ENCODE data around the gene FGF21.

FGF21 gene

DNA sequence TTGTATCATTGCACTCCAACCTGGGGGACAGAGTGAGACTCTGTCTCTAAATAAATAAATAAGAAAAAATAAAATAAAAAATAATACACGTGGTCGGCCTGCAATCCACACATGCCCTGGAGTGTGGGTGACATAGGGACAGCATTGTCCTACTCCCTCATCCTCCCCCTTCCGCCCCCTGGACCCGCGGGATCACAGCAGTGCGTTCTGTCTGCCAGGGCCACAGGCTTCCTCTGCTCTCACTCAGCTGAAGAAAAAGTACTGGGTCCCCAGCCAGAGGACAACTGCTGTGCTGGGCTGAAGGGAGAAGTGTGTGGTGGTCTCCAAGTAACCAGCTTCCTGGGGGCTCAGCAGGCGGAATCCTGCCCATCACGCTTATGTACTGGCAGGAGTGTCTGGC is 49.2 kb downstream of the FGF21 start:
- TF ChIP-seq, protein P1, sequence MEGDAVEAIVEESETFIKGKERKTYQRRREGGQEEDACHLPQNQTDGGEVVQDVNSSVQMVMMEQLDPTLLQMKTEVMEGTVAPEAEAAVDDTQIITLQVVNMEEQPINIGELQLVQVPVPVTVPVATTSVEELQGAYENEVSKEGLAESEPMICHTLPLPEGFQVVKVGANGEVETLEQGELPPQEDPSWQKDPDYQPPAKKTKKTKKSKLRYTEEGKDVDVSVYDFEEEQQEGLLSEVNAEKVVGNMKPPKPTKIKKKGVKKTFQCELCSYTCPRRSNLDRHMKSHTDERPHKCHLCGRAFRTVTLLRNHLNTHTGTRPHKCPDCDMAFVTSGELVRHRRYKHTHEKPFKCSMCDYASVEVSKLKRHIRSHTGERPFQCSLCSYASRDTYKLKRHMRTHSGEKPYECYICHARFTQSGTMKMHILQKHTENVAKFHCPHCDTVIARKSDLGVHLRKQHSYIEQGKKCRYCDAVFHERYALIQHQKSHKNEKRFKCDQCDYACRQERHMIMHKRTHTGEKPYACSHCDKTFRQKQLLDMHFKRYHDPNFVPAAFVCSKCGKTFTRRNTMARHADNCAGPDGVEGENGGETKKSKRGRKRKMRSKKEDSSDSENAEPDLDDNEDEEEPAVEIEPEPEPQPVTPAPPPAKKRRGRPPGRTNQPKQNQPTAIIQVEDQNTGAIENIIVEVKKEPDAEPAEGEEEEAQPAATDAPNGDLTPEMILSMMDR (IDR thresholded peaks at IDR 0.05; ENCODE audit: insufficient read depth, low read depth, low read length, missing control alignments), result no peak
- DNase-seq (ENCODE audit: low read depth), result no peak
- H3K4me3 ChIP-seq (ENCODE audit: low read length), result no peak overlapping the region

DNA sequence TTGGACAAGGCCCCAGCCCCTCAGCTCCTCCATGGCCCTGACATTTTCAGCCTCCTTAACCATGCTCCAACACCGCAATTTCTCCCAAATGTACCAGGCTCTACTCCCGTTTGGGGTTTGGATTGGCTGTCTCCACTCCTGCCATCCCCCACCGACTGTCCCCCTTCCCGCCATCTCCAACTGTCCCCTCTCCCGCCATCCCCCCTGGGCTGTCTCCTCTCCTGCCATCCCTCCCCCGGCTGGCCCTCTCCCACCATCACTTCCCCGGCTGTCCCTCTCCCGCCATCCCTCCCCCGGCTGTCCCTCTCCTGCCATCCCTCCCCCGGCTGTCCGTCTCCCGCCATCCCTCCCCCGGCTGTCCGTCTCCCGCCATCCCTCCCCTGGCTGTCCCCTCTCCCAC is 50.1 kb downstream of the FGF21 start:
- no peak for DNase-seq (ENCODE audit: low read depth)

DNA sequence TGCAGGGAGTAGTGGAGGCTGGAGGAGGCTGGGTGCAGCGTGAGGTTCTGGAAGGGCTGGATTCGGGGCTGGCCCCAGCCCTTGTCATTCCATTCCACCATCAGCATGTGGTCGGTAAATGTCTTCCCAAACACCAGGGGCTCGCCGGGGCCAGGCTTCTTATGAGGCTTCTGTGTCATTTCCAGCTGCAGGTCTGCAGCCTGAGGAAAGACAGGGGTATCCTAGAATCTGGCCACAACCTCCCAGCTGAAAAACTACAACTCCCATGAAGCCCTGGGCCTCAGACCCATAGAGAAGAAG is 51.1 kb downstream of the FGF21 start:
- TF ChIP-seq, protein P1 (IDR thresholded peaks at IDR 0.05; ENCODE audit: insufficient read depth, low read depth, low read length, missing control alignments), result no peak
- H3K4me3 ChIP-seq (ENCODE audit: low read length), result no peak overlapping the region
- DNase-seq (ENCODE audit: low read depth), result no peak

More for the DNA sequence above, 50.1 kb downstream of the FGF21 start:
- TF ChIP-seq, protein P1 (IDR thresholded peaks at IDR 0.05; ENCODE audit: insufficient read depth, low read depth, low read length, missing control alignments), result no peak
- H3K4me3 ChIP-seq (ENCODE audit: low read length), result no peak overlapping the region

DNA sequence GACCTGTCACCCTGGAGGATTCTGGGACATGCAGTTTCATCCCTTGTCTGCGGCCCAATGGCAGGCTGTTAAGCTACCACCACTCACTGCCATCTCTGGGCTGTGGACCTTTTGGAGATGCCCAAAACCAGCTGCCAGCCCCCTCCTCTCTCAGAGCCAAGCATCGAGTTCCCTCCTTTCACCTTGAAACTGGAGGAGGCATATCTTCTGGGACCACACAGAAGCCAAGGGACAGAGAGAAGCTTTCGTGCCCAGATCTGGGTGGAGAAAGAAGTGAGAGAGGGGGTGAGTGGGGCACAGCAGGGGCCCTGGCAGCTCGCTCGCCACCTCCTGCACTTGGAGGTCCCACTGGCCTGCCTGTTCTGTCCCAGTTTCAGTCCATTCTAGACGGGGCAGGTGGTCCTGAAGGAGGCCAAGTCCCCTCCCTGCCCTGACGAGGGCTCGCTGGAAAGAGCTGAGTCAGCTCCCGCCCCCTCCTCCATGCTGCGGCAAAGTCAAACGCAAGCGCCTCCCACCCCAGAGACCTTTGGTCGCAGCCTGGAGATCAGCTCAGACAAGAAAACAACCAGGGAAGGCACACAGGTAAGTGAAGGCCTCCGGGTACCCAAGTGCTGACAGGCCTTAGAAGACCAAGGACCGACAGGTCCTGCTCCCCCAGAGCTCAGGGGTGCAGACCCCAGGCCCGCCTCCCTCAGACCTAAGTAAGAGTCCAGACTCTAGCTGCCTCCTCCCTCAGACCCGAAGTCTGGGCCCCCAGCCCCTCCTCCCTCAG is 51.7 kb downstream of the FGF21 start:
- TF ChIP-seq, protein P1 (IDR thresholded peaks at IDR 0.05; ENCODE audit: insufficient read depth, low read depth, low read length, missing control alignments), result no peak
- DNase-seq (ENCODE audit: low read depth), result peak; percentile 60

DNA sequence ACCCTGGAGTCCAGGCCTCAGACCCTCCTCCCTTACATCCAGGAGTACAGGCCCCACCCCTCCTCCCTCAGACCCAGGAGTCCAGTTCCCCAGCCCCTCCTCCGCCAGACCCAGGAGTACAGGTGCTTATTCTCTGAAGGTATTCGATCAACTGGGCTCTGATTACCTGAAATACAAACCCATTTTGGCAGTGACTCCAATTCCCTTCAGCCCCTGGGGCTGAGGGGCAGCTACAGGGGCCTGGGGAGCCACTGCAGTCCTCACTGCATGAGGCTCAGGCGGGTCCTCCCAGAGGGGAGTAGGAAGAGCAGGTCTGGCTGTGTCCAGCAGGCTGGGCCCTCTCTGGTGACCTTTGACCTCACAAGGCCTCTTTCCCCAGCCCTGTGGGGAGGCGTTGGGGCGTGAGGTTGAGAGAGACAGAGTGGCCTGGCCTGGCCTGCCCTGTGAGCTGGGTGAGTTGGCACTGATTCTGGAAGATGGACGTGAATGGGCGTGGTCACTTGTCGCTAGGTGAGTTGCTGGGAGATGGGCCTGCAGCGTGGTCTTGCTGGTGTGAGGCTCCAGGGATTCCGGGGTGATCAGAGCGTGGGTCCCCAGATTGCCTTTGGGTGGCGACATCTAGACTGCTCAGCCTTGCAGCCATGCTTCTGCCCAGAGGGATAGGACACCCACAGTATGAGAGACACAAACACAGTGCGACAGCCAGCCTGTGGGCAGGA is 52.4 kb downstream of the FGF21 start:
- H3K4me3 ChIP-seq (ENCODE audit: low read length), result no peak overlapping the region
- TF ChIP-seq, protein P1 (IDR thresholded peaks at IDR 0.05; ENCODE audit: insufficient read depth, low read depth, low read length, missing control alignments), result no peak
- no peak for DNase-seq (ENCODE audit: low read depth)

More for the DNA sequence above, 51.7 kb downstream of the FGF21 start:
- H3K4me3 ChIP-seq (ENCODE audit: low read length), result no peak overlapping the region

Measured in epithelial cell of esophagus (primary cell).